HAP-1 (cell line): ENCODE measurements around the gene ACOX3.

Experiments
- DNase-seq, 2 experiments: peaks; one replicate each; pipeline ENCODE4 v3.0.0-alpha.2; 2016 to 2020; ENCODE audit warnings: low spot score in 2 of 2
- H3K27me3 ChIP-seq: fragments of 250-450 bp; sonication (Bioruptor Pico); 2 replicates; pipeline ENCODE4 v1.5.1; 2020; ENCODE audit warnings: low read depth, mild to moderate bottlenecking, moderate library complexity
- H3K36me3 ChIP-seq: fragments of 250-450 bp; sonication (Bioruptor Pico); replicated peaks from 2 replicates; pipeline ENCODE4 v1.5.1; 2020; ENCODE audit warnings: mild to moderate bottlenecking
- H3K4me1 ChIP-seq: fragments of 250-450 bp; sonication (Bioruptor Pico); 2 replicates; pipeline ENCODE4 v1.5.1; 2020; ENCODE audit warnings: mild to moderate bottlenecking
- H3K4me3 ChIP-seq: fragments of 250-450 bp; sonication (Bioruptor Pico); 2 replicates; pipeline ENCODE4 v1.5.1; 2020; ENCODE audit warnings: mild to moderate bottlenecking, moderate library complexity
- H3K9me3 ChIP-seq: fragments of 250-450 bp; sonication (Bioruptor Pico); 2 replicates; pipeline ENCODE4 v1.5.1; 2020; ENCODE audit warnings: mild to moderate bottlenecking, moderate library complexity
- in situ Hi-C: fragments of 300-500 bp; cut with MboI; formaldehyde crosslinking; loops from 3 replicates; pipeline ENCODE4 v1.14.3; 2020; ENCODE audit warnings: low sequenced_read_pairs, inconsistent platforms, mixed read lengths

Gene ACOX3

GRCh38 chr4:8334786-8335460 is 105.6 kb downstream of the ACOX3 start:
- no peaks in the 10 kb centered on the region for H3K4me1 ChIP-seq
- no peak overlapping the region for H3K4me3 ChIP-seq
- no peaks in the 10 kb centered on the region for H3K9me3 ChIP-seq
- in situ Hi-C loops = no loop called here
- no peak for DNase-seq
- H3K27me3 ChIP-seq = no peaks in the 10 kb centered on the region
- H3K36me3 ChIP-seq = no peaks in the 10 kb centered on the region

- H3K36me3 ChIP-seq = no peaks in the 10 kb centered on the region
These were observed 106.6 kb downstream of the ACOX3 start for GRCh38 chr4:8333726-8334460.

GRCh38 chr4:8332891-8333331 is 107.6 kb downstream of the ACOX3 start:
- Histone ChIP-seq H3K4me3 (no peak overlapping the region), H3K9me3 (no peaks in the 10 kb centered on the region), H3K36me3 (no peaks in the 10 kb centered on the region), H3K4me1 (no peaks in the 10 kb centered on the region), H3K27me3 (no peaks in the 10 kb centered on the region)
- DNase-seq = peak in 1 of 2 experiments; percentile 3
- in situ Hi-C loops = no loop called here

More at GRCh38 chr4:8333726-8334460, 106.6 kb downstream of the ACOX3 start:
- Histone ChIP-seq H3K9me3 (no peaks in the 10 kb centered on the region), H3K4me3 (no peak overlapping the region), H3K27me3 (no peaks in the 10 kb centered on the region), H3K4me1 (no peaks in the 10 kb centered on the region)
- no peak for DNase-seq
- in situ Hi-C loops = no loop called here

GRCh38 chr4:8332038-8332857 is 108.3 kb downstream of the ACOX3 start:
- Histone ChIP-seq H3K4me3 (no peak overlapping the region), H3K27me3 (no peaks in the 10 kb centered on the region), H3K4me1 (no peaks in the 10 kb centered on the region), H3K36me3 (no peaks in the 10 kb centered on the region), H3K9me3 (no peaks in the 10 kb centered on the region)
- DNase-seq = peak in 1 of 2 experiments; percentile 5
- in situ Hi-C loops = no loop called here

- DNase-seq = no peak
- Histone ChIP-seq H3K36me3 (no peaks in the 10 kb centered on the region), H3K27me3 (no peaks in the 10 kb centered on the region), H3K4me1 (no peaks in the 10 kb centered on the region), H3K4me3 (no peak overlapping the region), H3K9me3 (no peaks in the 10 kb centered on the region)
- in situ Hi-C loops = no loop called here
These were observed 109.0 kb downstream of the ACOX3 start for GRCh38 chr4:8331575-8331955.

GRCh38 chr4:8330821-8331574 is 109.5 kb downstream of the ACOX3 start:
- no peaks in the 10 kb centered on the region for H3K4me1 ChIP-seq
- no peaks in the 10 kb centered on the region for H3K9me3 ChIP-seq
- no peak overlapping the region for H3K4me3 ChIP-seq
- in situ Hi-C loops = no loop called here
- peak in 1 of 2 experiments; percentile 3 for DNase-seq
- H3K36me3 ChIP-seq = no peaks in the 10 kb centered on the region
- no peaks in the 10 kb centered on the region for H3K27me3 ChIP-seq

GRCh38 chr4:8329859-8330761 is 110.4 kb downstream of the ACOX3 start:
- Histone ChIP-seq H3K36me3 (no peaks in the 10 kb centered on the region), H3K27me3 (no peaks in the 10 kb centered on the region), H3K4me1 (no peaks in the 10 kb centered on the region), H3K9me3 (no peaks in the 10 kb centered on the region), H3K4me3 (no peak overlapping the region)
- in situ Hi-C loops = no loop called here
- peak in 1 of 2 experiments; percentile 4 for DNase-seq

GRCh38 chr4:8329560-8329858 is 111.0 kb downstream of the ACOX3 start:
- in situ Hi-C loops = no loop called here
- DNase-seq = no peak

GRCh38 chr4:8328866-8329559 is 111.5 kb downstream of the ACOX3 start:
- DNase-seq = no peak
- Histone ChIP-seq H3K4me1 (no peaks in the 10 kb centered on the region), H3K9me3 (no peaks in the 10 kb centered on the region), H3K36me3 (no peaks in the 10 kb centered on the region), H3K27me3 (no peaks in the 10 kb centered on the region), H3K4me3 (no peak overlapping the region)
- in situ Hi-C loops = no loop called here

More at GRCh38 chr4:8329560-8329858, 111.0 kb downstream of the ACOX3 start:
- H3K27me3 ChIP-seq = no peaks in the 10 kb centered on the region
- no peaks in the 10 kb centered on the region for H3K36me3 ChIP-seq
- no peaks in the 10 kb centered on the region for H3K4me1 ChIP-seq
- H3K9me3 ChIP-seq = no peaks in the 10 kb centered on the region
- H3K4me3 ChIP-seq = no peak overlapping the region

GRCh38 chr4:8328456-8328855 is 112.1 kb downstream of the ACOX3 start:
- Histone ChIP-seq H3K4me1 (no peaks in the 10 kb centered on the region), H3K4me3 (no peak overlapping the region), H3K27me3 (no peaks in the 10 kb centered on the region), H3K36me3 (no peaks in the 10 kb centered on the region), H3K9me3 (no peaks in the 10 kb centered on the region)
- in situ Hi-C loops = no loop called here
- DNase-seq = no peak

GRCh38 chr4:8326206-8326605 is 114.3 kb downstream of the ACOX3 start:
- Histone ChIP-seq H3K36me3 (no peaks in the 10 kb centered on the region), H3K4me1 (no peaks in the 10 kb centered on the region), H3K9me3 (no peaks in the 10 kb centered on the region), H3K4me3 (no peak overlapping the region), H3K27me3 (no peaks in the 10 kb centered on the region)
- no peak for DNase-seq
- in situ Hi-C loops = no loop called here

GRCh38 chr4:8325291-8325973 is 115.1 kb downstream of the ACOX3 start:
- in situ Hi-C loops = no loop called here
- Histone ChIP-seq H3K9me3 (no peaks in the 10 kb centered on the region), H3K27me3 (no peaks in the 10 kb centered on the region), H3K4me3 (no peak overlapping the region), H3K4me1 (no peaks in the 10 kb centered on the region), H3K36me3 (no peaks in the 10 kb centered on the region)
- DNase-seq = no peak
